HG03103 (cell line): ENCODE data around the gene GNB5.

Source experiments
- ATAC-seq: cut with Tn5 transposase; IDR thresholded peaks from one replicate; pipeline ENCODE4 v1.9.1; 2021; ENCODE audit warnings: low read depth; ENCODE audit not compliant: unreplicated experiment

The GNB5 gene

DNA sequence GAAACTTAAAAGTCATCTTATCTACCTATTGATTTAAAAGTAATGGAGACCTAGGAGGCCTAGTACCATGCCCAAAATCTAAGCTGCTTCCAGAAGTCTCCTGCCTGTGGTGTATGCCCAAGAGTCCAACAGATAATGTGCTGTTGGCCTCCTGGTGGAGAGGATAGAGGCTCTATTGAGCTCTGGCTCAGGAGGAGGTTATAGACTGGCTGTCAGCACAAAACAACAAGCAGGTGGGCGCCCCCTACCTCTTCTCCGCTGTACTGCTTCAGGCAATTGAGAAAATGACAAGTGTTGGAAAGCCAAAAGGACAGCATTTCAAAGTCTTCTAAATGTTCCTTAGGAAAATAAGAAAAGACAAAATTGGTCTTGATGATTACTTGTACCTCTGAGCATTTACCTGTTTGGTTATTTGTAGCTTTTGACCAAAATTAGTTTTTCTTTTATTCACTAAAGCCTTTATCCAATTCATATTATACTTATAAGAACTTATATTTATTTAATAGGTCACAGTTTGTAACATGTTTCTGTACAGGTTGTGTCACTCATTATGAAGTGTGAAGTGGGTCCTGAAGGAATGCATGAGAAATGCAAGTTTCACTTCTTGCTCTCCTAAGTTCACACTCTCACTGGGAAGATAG, 17.2 kb upstream of the GNB5 start:
- ATAC-seq: peak; percentile 90

DNA sequence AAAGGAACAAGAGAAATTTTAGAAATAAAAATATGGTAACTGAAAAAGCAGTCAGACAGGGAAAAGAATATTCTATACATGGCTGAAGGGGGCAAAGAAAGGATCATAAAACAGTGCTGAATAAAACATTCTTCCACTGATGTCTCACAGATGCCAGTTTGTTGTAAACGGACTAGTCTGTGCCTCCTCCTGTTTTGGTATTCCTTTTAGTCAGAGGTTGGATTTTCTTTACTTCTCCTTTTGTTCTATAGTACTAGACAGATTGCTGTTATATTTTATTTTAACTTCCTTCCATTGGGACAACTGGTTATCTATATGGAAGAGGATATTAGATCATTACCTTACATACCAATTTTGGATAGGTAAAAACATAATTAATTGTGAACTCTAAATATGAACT, 16.0 kb upstream of the GNB5 start:
- no peak for ATAC-seq

- ATAC-seq: no peak
These were observed 15.3 kb upstream of the GNB5 start for GRCh38 chr15:52206446-52206845.

DNA sequence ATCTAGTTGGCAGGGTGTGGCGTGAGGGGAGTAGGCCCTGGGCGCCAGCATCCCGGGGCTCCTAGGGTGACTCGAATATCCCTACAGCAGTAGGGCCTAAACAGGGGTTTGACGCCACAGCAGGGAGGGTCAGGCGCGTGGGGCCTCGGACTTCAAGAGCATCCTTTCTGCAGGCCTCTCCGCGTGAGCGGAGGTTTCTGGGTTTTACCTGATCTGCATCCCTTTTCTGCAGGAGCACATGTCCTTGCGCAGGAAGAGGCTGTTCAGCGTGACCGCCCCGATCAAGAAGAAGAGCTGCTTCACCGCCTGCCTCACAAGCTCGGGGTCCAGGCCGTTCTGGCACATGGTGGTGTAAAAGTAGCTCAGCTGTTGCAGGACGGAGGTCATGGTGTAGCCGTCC, 13.5 kb upstream of the GNB5 start:
- no peak for ATAC-seq

DNA sequence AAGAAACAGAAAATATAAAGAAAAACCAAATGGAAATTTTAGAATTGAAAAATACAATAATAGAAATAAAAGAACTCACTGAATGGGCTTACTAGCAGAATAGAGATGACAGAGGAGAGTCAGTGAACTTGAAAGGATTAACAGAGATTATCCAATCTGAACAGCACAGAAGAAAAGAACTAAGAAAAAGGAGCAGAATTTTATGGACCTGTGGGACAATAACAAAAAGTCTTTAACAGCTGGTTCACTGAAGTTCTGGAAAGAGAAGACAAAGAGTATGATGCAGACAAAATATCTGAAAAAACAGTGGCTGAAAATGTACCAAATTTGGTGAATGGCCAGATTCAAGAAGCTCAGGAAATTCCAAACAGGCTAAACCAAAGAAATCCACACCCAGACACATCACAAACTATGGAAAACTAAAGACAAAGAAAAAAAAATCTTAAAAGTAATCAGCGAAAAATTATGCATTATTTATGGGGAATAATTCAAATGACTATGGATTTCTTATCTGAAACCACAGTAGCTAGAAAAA, 9.7 kb upstream of the GNB5 start:
- ATAC-seq: no peak

- ATAC-seq: no peak
These were observed 8.1 kb upstream of the GNB5 start for GRCh38 chr15:52199271-52199670.

DNA sequence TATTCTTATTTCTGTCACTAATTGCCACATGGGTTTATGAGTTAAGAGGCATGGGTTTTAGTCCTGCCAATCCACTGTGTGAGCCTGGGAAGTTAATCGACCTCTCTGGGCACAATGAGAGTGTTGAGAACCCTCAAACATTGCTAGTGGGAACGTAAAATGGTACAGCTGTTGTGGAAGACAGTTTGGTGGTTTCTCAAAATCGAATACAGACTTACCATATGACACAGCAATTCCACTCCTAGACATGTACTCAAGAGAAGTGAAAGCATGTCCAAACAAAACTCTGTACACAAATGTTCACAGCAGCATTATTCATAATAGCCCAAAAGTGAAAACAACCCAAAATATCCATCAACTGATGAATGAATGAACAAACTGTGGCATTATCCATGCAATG, 5.7 kb upstream of the GNB5 start:
- ATAC-seq: no peak

- no peak for ATAC-seq
These were observed 2.6 kb upstream of the GNB5 start for GRCh38 chr15:52193791-52194190.

GRCh38 chr15:52193321-52193720, 2.1 kb upstream of the GNB5 start:
- ATAC-seq: no peak

GRCh38 chr15:52186651-52187486, 4.3 kb downstream of the GNB5 start:
- no peak for ATAC-seq

DNA sequence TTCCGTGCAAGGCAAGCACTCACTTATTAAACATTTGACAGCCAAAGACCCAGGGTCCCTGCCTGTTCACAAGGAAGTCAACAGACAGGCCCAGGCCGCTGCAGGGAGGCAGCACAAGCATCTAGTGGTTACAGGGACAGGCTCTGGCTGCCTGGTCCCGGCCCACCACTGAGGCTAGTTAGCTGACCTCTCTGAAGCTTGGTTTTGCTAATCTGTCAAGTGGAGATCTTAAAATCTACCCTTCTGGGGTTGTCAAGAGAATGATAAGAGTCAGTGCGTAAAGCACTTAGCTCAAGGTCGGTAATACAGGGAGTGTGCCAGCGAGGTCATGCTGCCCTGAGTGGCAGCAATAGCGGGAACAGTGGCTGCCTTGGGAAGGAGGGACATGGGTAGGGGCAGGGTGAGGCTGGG, 6.0 kb downstream of the GNB5 start:
- ATAC-seq: no peak

DNA sequence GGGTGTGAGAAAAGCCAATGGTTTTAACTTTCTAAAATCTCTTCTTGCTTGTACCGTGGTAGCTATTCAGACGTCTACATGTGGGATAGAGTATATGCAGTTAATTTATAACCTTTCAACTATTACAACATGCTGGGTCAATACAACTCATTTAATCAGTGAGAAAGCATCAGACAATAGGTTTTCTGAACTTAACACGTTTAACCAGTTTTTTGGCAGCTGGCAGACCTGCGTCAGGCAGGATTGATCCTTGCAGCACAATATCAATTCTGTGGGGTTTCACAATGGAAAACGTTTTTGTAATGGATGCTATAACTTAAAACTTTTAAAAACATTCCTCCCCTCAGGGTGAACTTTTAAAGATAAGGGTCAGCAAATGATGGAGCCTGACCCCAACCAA, 6.5 kb downstream of the GNB5 start:
- no peak for ATAC-seq

GRCh38 chr15:52183562-52184173, 7.5 kb downstream of the GNB5 start:
- ATAC-seq: no peak

GRCh38 chr15:52181938-52182780, 9.0 kb downstream of the GNB5 start:
- no peak for ATAC-seq

DNA sequence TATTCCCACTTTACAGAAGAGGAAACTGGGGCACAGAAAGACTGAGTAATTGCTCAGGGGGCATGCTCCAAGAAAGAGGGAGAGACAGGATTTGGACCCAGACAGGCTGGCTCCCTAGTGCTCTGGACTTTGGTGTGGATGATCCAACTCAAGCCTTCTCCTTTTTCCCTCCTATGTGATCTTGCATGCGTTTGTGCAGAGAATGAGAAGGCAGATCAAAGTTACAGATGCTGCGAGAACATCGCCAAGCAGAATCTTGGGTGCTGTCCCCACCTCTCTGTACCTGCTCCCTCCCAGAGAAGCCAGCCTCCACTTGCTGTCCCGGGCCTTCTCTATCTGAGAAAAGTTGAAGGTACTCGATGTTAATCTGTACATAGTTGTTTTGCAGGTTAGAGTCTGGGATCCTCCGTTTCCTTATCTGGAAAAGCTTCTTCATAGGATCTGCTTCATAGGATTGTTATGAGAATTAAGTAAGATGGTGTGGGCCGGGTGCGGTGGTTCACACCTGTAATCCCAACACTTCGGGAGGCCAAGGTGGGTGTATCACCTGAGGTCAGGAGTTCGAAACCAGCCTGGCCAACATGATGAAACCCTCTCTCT, 10.2 kb downstream of the GNB5 start:
- ATAC-seq: no peak

- ATAC-seq: peak; percentile 23
These were observed 10.9 kb downstream of the GNB5 start for GRCh38 chr15:52180196-52180835.

GRCh38 chr15:52179278-52180195, 11.7 kb downstream of the GNB5 start:
- peak; percentile 79 for ATAC-seq

DNA sequence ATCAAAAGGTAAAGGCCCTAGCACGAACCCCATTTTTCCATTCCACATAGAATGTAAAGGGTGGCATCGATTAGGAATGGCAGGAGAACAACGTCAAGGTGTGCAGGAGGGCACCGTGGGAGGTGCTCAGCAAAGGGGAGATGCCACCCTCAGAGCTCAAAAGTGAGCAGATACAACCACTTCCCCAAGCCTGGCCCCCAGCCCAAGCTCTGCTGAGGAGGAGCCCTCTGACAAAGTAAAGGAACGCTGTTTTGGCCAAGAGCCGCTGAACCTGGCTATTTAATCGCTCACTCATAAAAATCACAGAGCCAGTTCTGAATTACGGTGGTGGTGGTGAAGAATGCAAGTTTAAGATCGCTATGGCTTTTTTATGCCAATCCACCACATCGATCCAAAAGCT, 12.4 kb downstream of the GNB5 start:
- no peak for ATAC-seq

DNA sequence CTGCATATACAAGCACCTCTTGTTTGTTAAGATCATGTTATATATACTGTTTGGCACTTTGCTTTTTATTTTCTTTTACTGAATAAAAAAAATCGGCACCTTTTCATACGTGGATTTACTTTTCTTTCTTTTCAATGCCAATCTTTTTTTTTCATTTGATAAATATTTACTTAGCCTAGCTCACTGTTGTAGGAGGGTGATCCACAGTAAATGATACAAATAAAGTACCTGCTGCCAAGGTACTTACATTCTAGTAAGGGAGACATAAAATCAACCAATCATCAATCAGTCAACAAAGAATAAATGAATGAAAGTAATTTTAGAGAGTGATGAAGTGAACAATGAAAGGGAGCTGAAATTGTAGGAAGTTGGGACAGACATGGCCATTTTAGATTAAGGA, 18.3 kb downstream of the GNB5 start:
- ATAC-seq: no peak
